DMS79 (cell line): ENCODE measurements around the gene SIRT6.
"Not testable (repeated sequence)": the region's sequence is repeated elsewhere in the genome, so short reads cannot be mapped to it uniquely, and the experiment has no call there.

Experiments used
- DNase-seq: peaks from one replicate; lab custom pipeline; 2025; lab: John Stamatoyannopoulos, UW

Gene SIRT6

DNA sequence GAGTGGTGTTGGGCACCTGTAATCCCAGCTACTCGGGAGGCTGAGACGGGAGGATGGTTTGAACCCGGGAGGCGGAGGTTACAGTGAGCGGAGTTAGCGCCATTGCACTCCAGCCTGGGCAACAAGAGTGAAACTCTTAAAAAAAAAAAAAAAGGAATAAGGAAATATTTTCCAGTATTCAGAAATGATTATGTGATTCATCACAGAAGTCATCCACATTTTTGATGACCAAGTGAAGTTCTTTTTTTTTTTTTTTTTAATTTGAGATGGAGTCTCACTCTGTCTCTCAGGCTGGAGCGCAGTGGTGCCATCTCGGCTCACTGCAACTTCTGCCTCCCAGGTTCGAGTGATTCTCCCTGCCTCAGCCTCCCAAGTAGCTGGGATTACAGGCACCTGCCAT is 47.0 kb downstream of the SIRT6 start:
- not testable (repeated sequence) for DNase-seq

DNA sequence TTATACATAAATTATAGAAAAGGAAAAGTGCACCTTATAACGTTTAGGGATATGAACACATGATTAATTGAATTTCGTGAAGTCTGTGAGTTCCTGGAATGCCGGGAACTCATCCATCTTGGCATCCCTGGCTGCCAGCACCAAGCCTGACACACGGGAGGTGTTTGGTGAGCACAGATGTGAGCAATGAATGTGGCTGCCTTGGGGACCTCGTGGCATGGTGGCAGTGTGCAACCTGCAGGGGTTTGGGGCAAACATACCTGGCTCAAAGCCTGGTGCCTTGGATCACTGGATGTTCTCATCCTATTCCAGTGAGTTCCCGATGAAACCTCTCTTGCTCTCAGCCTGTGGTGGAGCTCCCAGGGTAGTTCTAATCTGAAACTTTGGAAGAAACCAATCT is 48.0 kb downstream of the SIRT6 start:
- DNase-seq = no peak

DNA sequence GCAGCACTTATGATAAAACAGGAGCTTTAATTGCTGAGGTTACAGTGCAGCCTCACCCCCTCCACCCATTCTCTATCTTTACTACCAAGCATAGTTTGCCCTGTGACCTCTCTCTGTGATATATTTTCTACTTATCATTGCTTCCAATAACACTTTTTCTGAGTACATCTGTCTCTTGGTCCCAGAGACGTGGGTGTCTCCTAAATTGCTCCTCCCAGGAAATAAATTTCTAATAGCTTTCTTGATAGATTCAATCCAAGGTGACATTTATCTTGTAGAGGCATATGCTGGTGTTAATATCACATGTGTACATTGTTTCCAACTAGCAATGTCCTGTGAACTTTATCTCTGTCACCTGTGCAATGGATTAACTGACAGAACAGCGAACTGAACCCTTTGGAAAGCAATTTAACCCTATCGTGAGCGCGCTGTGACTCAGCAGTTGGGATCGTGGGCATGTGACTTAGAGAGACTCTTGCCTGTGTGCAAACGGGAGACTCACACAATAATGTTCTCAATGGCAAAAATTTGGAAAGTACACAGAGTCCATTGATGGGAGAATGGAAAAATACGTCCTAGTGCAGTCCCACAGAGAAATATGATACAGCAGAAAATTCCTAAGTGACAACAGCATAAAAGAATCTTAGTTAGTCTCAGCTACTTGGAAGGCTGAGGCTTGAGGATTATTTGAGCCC is 51.5 kb downstream of the SIRT6 start:
- no peak for DNase-seq

DNA sequence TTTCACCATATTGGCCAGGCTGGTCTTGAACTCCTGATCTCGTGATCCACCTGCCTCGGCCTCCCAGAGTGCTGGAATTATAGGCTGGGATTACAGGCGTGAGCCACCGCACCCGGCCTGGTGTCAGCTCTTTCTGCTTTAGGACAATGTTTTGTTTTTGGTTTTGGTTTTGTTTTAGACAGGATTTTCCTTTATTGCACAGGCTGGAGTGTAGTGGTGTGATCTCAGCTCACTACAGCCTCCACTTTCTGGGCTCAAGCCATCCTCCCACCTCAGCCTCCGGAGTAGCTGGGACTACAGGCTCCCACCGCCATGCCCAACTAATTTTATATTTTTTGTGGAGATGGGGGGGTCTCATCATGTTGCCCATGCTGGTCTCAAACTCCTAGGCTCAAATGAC is 53.3 kb downstream of the SIRT6 start:
- DNase-seq = not testable (repeated sequence)

DNA sequence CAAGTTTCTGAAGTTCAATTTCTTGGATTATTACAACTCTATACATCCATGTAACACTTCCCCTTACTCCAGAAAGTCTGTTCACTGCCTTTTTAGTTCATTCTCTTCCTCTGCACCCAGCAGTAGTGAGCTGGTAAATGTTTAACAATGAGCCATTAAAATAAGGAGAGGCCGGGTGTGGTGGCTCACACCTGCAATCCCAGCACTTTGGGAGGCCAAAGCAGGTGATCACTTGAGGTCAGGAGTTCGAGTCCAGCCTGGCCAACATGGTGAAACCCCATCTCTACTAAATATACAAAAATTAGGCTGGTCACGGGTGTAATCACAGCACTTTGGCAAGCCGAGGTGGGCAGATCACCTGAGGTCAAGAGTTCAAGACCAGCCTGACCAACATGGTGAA is 55.0 kb downstream of the SIRT6 start:
- not testable (repeated sequence) for DNase-seq

DNA sequence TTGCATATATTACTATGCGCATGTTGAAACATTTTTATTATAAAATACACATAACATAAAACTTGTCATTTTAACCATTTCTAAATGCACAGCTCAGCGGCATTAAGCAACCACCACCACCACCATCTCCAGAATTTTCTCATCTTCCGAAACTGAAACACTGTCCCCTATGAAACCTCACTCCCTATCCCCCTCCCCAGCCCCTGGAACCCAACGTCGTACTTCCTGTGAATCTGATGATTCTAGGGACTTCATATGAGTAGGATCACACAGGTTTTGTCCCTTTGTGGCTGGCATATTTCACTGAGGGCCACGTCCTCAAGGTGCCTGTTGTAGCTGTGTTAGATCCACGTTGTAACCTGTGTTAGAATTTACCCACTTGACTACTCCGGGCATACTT is 57.7 kb downstream of the SIRT6 start:
- no peak for DNase-seq
